Suprapubic skin (tissue), 4 donors: ENCODE measurements around the gene HES3. TPM values are rescaled to one million over a fixed set of nuclear protein-coding genes. Genes with fewer than 3 reads are reported as not detected.
A peak's percentile ranks its signal among the peaks of the same experiment; 100 is the strongest.

Experiments used
- DNase-seq, 2 donors: peaks; one replicate each; pipeline ENCODE4 v3.0.0-alpha.2; 2019; ENCODE audit warnings: low spot score in 2 of 2
- H3K27ac ChIP-seq: fragments of 200-600 bp; sonication (generic); one replicate; pipeline ENCODE4 v1.5.1; 2019
- H3K27me3 ChIP-seq: fragments of 200-600 bp; sonication (generic); one replicate; pipeline ENCODE4 v1.5.1; 2019
- H3K36me3 ChIP-seq: fragments of 200-600 bp; sonication (generic); one replicate; pipeline ENCODE4 v1.5.1; 2019
- H3K4me1 ChIP-seq: fragments of 200-600 bp; sonication (generic); one replicate; pipeline ENCODE4 v1.5.1; 2019
- H3K4me3 ChIP-seq: fragments of 200-600 bp; sonication (generic); one replicate; pipeline ENCODE4 v1.5.1; 2019; ENCODE audit warnings: mild to moderate bottlenecking
- H3K9me3 ChIP-seq: fragments of 200-600 bp; sonication (generic); one replicate; pipeline ENCODE4 v1.5.1; 2019
- CTCF ChIP-seq, 2 donors: fragments of 200-600 bp in 1 of 2; fragments of 450-650 bp in 1 of 2; sonication (generic) in 1 of 2; IDR thresholded peaks; one replicate each; pipeline ENCODE4 v1.5.1; 2016 to 2019; ENCODE audit warnings: antibody characterized with exemption in 2 of 2, mild to moderate bottlenecking in 1 of 2, moderate library complexity in 1 of 2
- EP300 ChIP-seq: sonication (generic); formaldehyde crosslinking; IDR thresholded peaks from one replicate; pipeline ENCODE4 v1.6.1; 2017; ENCODE audit warnings: antibody characterized with exemption
- POLR2A ChIP-seq, 2 donors: fragments of 450-650 bp; IDR thresholded peaks; one replicate each; pipeline ENCODE4 v1.6.1; 2017; ENCODE audit warnings: antibody characterized with exemption in 2 of 2, mild to moderate bottlenecking in 2 of 2, moderate library complexity in 2 of 2
- POLR2AphosphoS5 ChIP-seq, 3 donors: sonication (generic); formaldehyde crosslinking; IDR thresholded peaks; one replicate each; pipeline ENCODE4 v1.6.1; 2017; ENCODE audit warnings: antibody characterized with exemption in 3 of 3
- WGBS: methylation state at CpG from one replicate; pipeline ENCODE4 v1.1.5; 2018; 5-methylcytosine and 5-hydroxymethylcytosine counted together
- total RNA-seq, 4 donors: library from RNA; depleted of rRNA; stranded (reverse); fragments of >200 nt; gene quantifications; one replicate each; pipeline ENCODE4 v1.1.0, GENCODE V29; 2016

Gene HES3
- total RNA-seq, 4 donors from 2014 or later: not detected

GRCh38 chr1:6282577-6283270 lies 38.7 kb downstream of the HES3 start:
- Histone ChIP-seq H3K27ac (no peak overlapping the region), H3K36me3 (no peaks in the 10 kb centered on the region), H3K4me1 (peaks cover 8% of the 10 kb centered on the region), H3K4me3 (no peak overlapping the region), H3K27me3 (no peaks in the 10 kb centered on the region), H3K9me3 (no peaks in the 10 kb centered on the region)
- no peak for DNase-seq
- no peak for TF ChIP-seq EP300
- TF ChIP-seq POLR2AphosphoS5 (IDR thresholded peaks at IDR 0.05): no peak
- no peak for TF ChIP-seq CTCF (IDR thresholded peaks at IDR 0.05)
- TF ChIP-seq POLR2A (IDR thresholded peaks at IDR 0.05): no peak
- 96% methylated on average over 13 of the region's 17 CpGs for WGBS

- H3K4me1 ChIP-seq: peaks cover 16% of the 10 kb centered on the region
- no peak overlapping the region for H3K4me3 ChIP-seq
- 91% methylated on average over 10 of the region's 11 CpGs for WGBS
- no peak for DNase-seq
- H3K27me3 ChIP-seq: no peaks in the 10 kb centered on the region
- no peaks in the 10 kb centered on the region for H3K36me3 ChIP-seq
- TF ChIP-seq POLR2AphosphoS5 (IDR thresholded peaks at IDR 0.05) (no peak), POLR2A (IDR thresholded peaks at IDR 0.05) (no peak), CTCF (IDR thresholded peaks at IDR 0.05) (no peak), EP300 (no peak)
- H3K27ac ChIP-seq: no peak overlapping the region
- no peaks in the 10 kb centered on the region for H3K9me3 ChIP-seq
These were observed 41.4 kb downstream of the HES3 start for GRCh38 chr1:6285336-6285735.

GRCh38 chr1:6286266-6286665 lies 42.3 kb downstream of the HES3 start:
- H3K4me3 ChIP-seq: no peak overlapping the region
- 79% methylated on average over 7 of the region's 8 CpGs for WGBS
- no peak for TF ChIP-seq POLR2A (IDR thresholded peaks at IDR 0.05)
- no peak for TF ChIP-seq POLR2AphosphoS5 (IDR thresholded peaks at IDR 0.05)
- no peak for TF ChIP-seq CTCF (IDR thresholded peaks at IDR 0.05)
- TF ChIP-seq EP300: no peak
- no peaks in the 10 kb centered on the region for H3K9me3 ChIP-seq
- H3K4me1 ChIP-seq: peaks cover 18% of the 10 kb centered on the region
- H3K27ac ChIP-seq: no peak overlapping the region
- H3K36me3 ChIP-seq: no peaks in the 10 kb centered on the region
- no peak for DNase-seq
- H3K27me3 ChIP-seq: no peaks in the 10 kb centered on the region

- peaks cover 21% of the 10 kb centered on the region for H3K4me1 ChIP-seq
- H3K9me3 ChIP-seq: no peaks in the 10 kb centered on the region
- 90% methylated on average over 13 of the region's 13 CpGs for WGBS
- H3K27me3 ChIP-seq: no peaks in the 10 kb centered on the region
- no peaks in the 10 kb centered on the region for H3K36me3 ChIP-seq
- TF ChIP-seq POLR2AphosphoS5 (IDR thresholded peaks at IDR 0.05): no peak
- TF ChIP-seq POLR2A (IDR thresholded peaks at IDR 0.05): no peak
- no peak for TF ChIP-seq EP300
- TF ChIP-seq CTCF (IDR thresholded peaks at IDR 0.05): no peak
- no peak overlapping the region for H3K27ac ChIP-seq
- H3K4me3 ChIP-seq: no peak overlapping the region
- DNase-seq: peak in 1 of 2 donors; percentile 55
These were observed 43.0 kb downstream of the HES3 start for GRCh38 chr1:6287029-6287428.

- no peak overlapping the region for H3K27ac ChIP-seq
- no peak for DNase-seq
- no peaks in the 10 kb centered on the region for H3K36me3 ChIP-seq
- H3K4me3 ChIP-seq: no peak overlapping the region
- no peaks in the 10 kb centered on the region for H3K27me3 ChIP-seq
- H3K9me3 ChIP-seq: no peaks in the 10 kb centered on the region
- TF ChIP-seq POLR2A (IDR thresholded peaks at IDR 0.05) (no peak), CTCF (IDR thresholded peaks at IDR 0.05) (no peak), EP300 (no peak), POLR2AphosphoS5 (IDR thresholded peaks at IDR 0.05) (no peak)
- WGBS: 56% methylated on average over 10 of the region's 10 CpGs
- peaks cover 21% of the 10 kb centered on the region for H3K4me1 ChIP-seq
These were observed 43.5 kb downstream of the HES3 start for GRCh38 chr1:6287431-6287886.
